Left lung (tissue), 10 donors: ENCODE measurements around the gene BRD3. TPM values are rescaled to one million over a fixed set of nuclear protein-coding genes. Genes with fewer than 3 reads are reported as not detected.
A peak's percentile ranks its signal among the peaks of the same experiment; 100 is the strongest.

ENCODE experiments used
- ATAC-seq: fragments of 200-7000 bp; cut with Tn5 transposase; one replicate; pipeline ENCODE4 v1.9.1; 2020; ENCODE audit warnings: moderate library complexity
- DNase-seq, 4 donors: peaks; one replicate each; pipeline ENCODE4 v3.0.0-alpha.2; 2013 to 2020
- H3K27ac ChIP-seq, 2 donors: fragments of 200-600 bp; sonication (generic) in 1 of 2; one replicate each; pipeline versions ENCODE4 v1.5.0 to v1.8.0; 2020 to 2021
- H3K27me3 ChIP-seq, 2 donors: fragments of 200-600 bp; sonication (generic) in 1 of 2; one replicate each; pipeline versions ENCODE4 v1.5.0 to v1.8.0; 2020 to 2021
- H3K36me3 ChIP-seq, 2 donors: fragments of 200-600 bp; sonication (generic) in 1 of 2; one replicate each; pipeline versions ENCODE4 v1.5.0 to v1.8.0; 2020 to 2021
- H3K4me1 ChIP-seq, 2 donors: fragments of 200-600 bp; one replicate each; pipeline ENCODE4 v1.8.0; 2021
- H3K4me3 ChIP-seq, 2 donors: fragments of 200-600 bp; sonication (generic) in 1 of 2; one replicate each; pipeline versions ENCODE4 v1.5.0 to v1.8.0; 2020 to 2021; ENCODE audit warnings: mild to moderate bottlenecking in 1 of 2
- H3K9me3 ChIP-seq, 2 donors: fragments of 200-600 bp; sonication (generic) in 1 of 2; one replicate each; pipeline versions ENCODE4 v1.5.0 to v1.8.0; 2020 to 2021
- intact Hi-C, 2 donors: fragments of 100-400 bp; cut with DNase I; formaldehyde crosslinking; loops; one replicate each; pipeline versions ENCODE4 v1.11.2 to v1.14.2; 2022
- polyA plus RNA-seq, 6 donors: library from polyadenylated mRNA; unstranded; fragments of 120-200 nt; gene quantifications; one replicate each; pipeline ENCODE4 v1.2.1, GENCODE V29; 2013; ENCODE audit not compliant: insufficient read length in 6 of 6
- total RNA-seq, 2 donors: library from RNA; stranded (reverse); fragmentation: NEBNext Ultra II Directional; extraction: Animal tissue kit (Norgen Biotek cat#: 25700); gene quantifications; one replicate each; pipeline ENCODE4 v1.2.1, GENCODE V29; 2021
- TF ChIP-seq, protein P1 (sequence below), 2 donors: fragments of 200-600 bp; sonication (generic) in 1 of 2; IDR thresholded peaks; one replicate each; pipeline versions ENCODE4 v1.5.0 to v1.8.0; 2021; ENCODE audit warnings: antibody characterized with exemption in 2 of 2
- donor health status: DM: no; HTN: yes; CAD: no.
- donor health status: DM: no; HTN: no; CAD: no.

BRD3 gene
- total and polyA plus RNA-seq, 8 donors: 27.0 to 45.8 (median 39.0) TPM

DNA sequence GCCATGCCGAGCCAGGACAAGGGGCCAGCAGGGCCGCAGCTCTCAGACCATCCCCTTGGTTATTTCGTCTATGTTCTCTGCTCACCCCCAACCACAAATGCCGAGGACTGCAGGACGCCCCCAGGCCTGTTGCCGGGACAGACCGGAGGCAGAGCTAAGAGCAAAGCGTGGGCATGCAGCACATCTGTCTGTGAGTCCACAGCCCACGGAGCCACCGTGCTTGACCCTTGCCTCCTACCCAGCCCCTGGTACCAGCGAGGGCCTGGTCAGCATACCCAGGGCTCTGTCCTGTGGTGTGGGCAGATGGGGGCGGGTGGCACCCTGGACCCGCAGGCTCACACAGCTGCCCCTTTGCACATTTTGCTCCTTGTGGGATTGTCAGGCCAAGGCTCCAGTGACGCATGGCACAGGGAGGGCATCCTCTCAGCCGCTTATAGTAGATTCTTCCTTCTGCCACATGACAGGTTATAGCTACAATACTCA, 4.7 kb downstream of the BRD3 start:
- Histone ChIP-seq H3K27ac (no peak overlapping the region), H3K9me3 (no peaks in the 10 kb centered on the region), H3K27me3 (no peaks in the 10 kb centered on the region), H3K4me1 (peaks cover 20 to 89% of the 10 kb centered on the region in 2 donors), H3K4me3 (no peak overlapping the region), H3K36me3 (no peaks in the 10 kb centered on the region)
- DNase-seq: peak in 1 of 4 donors; percentile 31
- TF ChIP-seq, protein P1, sequence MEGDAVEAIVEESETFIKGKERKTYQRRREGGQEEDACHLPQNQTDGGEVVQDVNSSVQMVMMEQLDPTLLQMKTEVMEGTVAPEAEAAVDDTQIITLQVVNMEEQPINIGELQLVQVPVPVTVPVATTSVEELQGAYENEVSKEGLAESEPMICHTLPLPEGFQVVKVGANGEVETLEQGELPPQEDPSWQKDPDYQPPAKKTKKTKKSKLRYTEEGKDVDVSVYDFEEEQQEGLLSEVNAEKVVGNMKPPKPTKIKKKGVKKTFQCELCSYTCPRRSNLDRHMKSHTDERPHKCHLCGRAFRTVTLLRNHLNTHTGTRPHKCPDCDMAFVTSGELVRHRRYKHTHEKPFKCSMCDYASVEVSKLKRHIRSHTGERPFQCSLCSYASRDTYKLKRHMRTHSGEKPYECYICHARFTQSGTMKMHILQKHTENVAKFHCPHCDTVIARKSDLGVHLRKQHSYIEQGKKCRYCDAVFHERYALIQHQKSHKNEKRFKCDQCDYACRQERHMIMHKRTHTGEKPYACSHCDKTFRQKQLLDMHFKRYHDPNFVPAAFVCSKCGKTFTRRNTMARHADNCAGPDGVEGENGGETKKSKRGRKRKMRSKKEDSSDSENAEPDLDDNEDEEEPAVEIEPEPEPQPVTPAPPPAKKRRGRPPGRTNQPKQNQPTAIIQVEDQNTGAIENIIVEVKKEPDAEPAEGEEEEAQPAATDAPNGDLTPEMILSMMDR (IDR thresholded peaks at IDR 0.05): no peak
- intact Hi-C loops: no loop called here
- no peak for ATAC-seq

DNA sequence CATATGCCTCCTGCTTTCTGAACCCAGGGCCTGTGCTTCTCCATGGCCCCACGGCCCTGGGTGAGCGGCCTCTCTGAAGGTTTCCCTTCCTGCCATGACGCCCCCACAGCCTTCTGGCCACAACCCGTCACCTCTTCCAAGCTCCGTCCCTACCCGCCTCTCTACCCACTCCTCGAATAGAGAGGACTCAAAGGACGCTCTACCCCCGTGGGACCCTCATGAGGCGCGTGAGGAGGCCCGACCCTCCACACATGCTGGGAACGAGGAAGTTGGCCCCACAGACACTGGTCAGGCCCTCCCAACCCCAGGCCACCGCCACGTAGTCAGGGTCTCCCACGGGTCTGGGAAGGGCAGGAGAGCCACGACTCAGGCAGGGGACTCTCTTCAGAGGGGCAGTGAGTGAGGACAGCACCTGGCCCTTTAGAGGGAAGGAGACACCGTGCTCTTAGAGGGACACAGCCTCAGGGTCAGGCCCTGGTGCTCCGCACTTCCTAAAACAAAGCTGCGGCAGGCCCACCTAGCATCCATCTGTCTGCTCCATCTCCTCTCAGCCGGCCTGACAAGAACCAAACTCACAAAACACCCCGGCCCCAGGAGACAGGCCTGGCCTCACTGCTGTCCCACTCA, 5.3 kb downstream of the BRD3 start:
- no peaks in the 10 kb centered on the region for H3K27me3 ChIP-seq
- H3K27ac ChIP-seq: no peak overlapping the region
- H3K4me1 ChIP-seq: peaks cover 22 to 95% of the 10 kb centered on the region in 2 donors
- DNase-seq (no peak), ATAC-seq (no peak)
- H3K36me3 ChIP-seq: no peaks in the 10 kb centered on the region
- intact Hi-C loops: no loop called here
- TF ChIP-seq, protein P1 (IDR thresholded peaks at IDR 0.05): no peak
- no peaks in the 10 kb centered on the region for H3K9me3 ChIP-seq
- H3K4me3 ChIP-seq: no peak overlapping the region

DNA sequence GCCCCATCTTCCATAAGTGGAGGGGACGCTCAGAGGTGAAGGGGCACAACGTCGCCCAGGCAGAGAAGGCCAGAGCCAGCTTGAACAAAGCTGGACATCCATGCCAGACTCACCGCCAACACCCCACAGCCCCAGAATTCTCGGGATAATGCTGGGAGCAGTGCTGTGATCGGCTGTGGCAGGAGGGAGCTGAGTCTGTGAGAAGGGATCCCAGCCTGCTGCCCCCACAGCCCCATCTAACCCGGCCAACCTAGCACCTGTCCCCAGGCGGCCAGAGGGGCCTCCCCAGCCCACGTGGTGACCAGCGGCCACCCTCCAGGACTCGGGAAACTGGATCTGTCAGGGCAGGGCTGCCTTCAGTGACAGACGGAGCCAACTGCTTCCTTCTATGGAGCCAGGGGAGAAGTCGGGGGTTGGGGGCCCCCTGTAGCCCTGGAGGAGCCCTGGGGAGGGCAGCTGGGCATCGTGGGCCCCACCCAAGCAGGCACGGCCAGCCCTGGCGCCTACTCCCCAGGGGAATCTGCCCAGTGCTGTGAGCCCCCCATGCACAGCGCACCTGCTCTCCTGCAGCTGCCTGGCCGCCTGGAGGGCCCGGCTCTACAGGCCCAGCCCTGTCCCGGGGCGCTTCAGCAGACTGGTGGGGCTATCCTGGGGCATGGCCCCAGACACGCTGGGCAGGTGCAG, 6.0 kb downstream of the BRD3 start:
- Histone ChIP-seq H3K27ac (no peak overlapping the region), H3K4me1 (peaks cover 23 to 99% of the 10 kb centered on the region in 2 donors), H3K36me3 (no peaks in the 10 kb centered on the region), H3K9me3 (no peaks in the 10 kb centered on the region), H3K4me3 (no peak overlapping the region), H3K27me3 (no peaks in the 10 kb centered on the region)
- DNase-seq (no peak), ATAC-seq (no peak)
- intact Hi-C loops: no loop called here
- TF ChIP-seq, protein P1 (IDR thresholded peaks at IDR 0.05): no peak

DNA sequence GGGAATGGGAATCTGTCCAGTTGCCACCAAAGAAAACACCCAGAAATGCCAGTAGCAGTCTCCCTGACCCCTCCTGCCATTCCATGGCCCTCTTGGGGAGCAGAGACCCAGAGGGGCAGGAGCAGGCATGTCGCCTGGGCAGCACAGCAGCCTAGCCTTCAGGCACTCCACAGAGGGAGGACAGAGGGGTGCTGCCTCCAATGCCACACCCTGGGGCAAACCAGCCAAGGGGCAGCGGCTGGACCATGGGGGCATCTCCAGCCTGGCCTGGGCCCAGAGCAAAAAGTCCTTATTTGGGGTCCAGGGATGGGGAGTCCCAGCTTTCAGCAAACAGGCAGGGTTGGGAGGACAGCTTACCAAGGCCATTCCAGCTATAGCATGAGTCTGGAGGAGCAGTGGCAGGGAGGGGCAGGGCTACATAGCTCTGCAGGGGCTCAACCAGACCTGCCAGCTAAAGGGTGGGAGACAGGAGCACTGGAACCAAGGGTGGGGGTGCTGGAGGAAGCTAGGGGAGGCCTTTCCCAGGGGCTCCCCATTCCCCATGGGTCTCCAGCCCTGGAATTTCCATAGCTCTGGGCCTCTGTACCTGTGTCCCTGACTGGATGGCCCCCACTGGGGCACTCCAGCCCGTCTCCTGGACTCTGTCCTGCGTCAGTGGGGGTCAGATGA, 6.7 kb downstream of the BRD3 start:
- Histone ChIP-seq H3K36me3 (no peaks in the 10 kb centered on the region), H3K4me1 (peaks cover 25 to 99% of the 10 kb centered on the region in 2 donors), H3K27me3 (no peaks in the 10 kb centered on the region), H3K27ac (no peak overlapping the region), H3K4me3 (no peak overlapping the region), H3K9me3 (no peaks in the 10 kb centered on the region)
- no peak for DNase-seq
- TF ChIP-seq, protein P1 (IDR thresholded peaks at IDR 0.05): no peak
- intact Hi-C loops: no loop called here
- ATAC-seq: no peak

DNA sequence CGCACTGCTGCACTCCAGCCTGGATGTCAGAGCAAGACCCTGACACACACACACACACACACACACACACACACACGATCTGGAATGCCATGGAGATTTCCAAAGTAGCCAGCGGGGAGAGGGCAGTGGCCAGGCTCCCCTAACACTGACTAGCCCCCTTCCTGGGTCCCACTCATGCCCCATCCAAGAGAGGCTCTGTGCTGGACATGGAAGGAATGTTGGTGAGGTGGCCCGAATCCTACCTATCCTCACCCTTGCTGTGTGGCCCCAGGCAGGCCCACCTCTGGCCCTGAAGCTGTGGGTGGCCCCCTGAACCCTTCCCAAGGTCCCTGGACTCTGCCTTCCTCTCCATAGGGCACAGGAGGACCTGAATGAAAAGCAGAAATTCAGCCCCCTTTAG, 7.3 kb downstream of the BRD3 start:
- ATAC-seq: no peak
- H3K4me1 ChIP-seq: peaks cover 29 to 99% of the 10 kb centered on the region in 2 donors
- no peaks in the 10 kb centered on the region for H3K9me3 ChIP-seq
- no peak for DNase-seq
- TF ChIP-seq, protein P1 (IDR thresholded peaks at IDR 0.05): no peak
- peak overlapping the region in 1 of 2 donors; percentile 38 for H3K27ac ChIP-seq
- H3K36me3 ChIP-seq: no peaks in the 10 kb centered on the region
- H3K27me3 ChIP-seq: no peaks in the 10 kb centered on the region
- H3K4me3 ChIP-seq: no peak overlapping the region
- intact Hi-C loops: no loop called here
